Endometrium (tissue), 2 donors: ENCODE results near the gene FBXL4.

ENCODE experiments used
- FAIRE-seq: peaks from 2 replicates; lab custom pipeline; 2012; peaks lifted over from hg19 to GRCh38; lab: Jason Lieb, UNC
- donor health status: control.
- donor health status: control.

The FBXL4 gene

DNA sequence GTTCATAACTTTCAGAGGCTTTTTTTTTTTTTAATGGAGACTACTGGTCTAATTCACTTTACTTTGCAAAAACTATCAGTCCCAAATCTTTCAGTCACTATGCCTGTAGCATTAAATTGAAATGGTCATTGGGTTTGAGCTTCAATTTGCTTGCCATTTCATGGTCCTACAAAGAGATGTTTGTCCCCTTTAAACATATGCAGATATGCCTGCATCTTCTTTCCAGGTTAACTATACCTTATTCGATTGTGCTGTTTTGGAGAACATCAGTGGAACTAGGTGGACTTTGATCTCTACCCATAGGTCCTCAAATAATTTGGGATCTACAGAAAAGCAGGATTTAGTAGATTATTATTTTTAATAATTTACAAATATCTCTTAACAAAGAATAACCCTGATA, 108.8 kb downstream of the FBXL4 start:
- no peak for FAIRE-seq

DNA sequence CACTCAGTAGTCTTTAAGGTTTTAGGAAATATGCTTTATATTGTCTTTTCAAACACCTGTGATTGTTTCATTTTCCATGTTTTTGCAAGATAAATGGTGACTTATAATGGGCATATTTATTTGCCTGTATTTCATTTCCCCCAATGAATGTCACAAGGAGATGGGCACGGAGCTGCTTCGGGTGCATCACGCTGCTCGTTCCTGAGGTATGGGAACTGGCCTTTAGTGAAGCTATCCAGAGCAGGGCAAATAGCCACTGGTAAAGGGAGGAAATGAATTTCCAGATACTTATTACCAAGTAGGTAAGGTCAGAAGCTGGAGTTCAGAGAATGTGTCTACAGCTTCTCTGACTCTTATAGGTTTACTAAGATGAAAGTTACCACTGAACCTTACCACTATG, 109.7 kb downstream of the FBXL4 start:
- FAIRE-seq: no peak

DNA sequence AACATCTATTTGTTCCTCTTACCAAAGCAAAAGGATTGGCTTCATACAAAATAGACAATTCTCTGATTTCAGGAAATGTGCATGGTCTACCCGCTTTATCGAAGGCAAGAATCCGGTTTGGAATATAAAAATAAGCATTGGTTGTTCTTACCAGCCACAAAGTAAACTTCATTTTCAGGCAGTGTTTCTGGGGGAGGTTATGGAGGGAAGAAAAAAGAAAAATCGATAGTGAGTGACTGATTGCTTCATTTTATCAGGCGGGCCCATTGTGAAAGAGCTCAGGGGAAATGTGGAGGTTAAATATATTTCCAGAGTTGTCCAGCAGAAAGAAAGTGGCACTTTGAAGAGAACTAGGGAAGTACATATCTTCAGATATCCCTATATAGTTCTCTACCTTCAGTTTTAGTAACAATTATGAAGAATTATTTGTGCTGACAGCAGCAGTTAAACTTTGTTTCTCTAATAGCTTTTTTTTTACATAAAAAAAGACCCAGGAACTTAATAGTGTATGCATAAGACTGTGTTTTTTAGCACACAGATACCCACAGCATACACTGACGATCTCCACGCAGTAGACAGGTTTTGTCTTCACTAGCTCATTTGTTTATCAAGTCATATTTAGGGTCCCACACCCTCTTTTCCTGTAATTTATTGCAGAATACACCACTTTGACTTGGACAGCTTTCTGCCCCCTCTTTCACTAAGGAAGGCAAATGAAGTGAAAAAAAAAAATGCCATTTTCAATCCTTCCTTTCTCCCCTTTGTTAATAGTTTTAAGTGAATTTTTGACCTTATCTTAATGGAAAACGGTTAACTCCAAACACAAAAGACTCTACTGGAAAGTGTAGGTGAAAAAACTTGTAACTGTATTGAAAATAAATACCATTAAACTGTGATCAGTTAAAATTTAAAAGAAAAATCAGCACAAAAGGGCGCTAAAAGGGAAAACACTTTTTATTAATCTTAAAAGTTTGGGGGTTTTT, 110.5 kb downstream of the FBXL4 start:
- FAIRE-seq: no peak

DNA sequence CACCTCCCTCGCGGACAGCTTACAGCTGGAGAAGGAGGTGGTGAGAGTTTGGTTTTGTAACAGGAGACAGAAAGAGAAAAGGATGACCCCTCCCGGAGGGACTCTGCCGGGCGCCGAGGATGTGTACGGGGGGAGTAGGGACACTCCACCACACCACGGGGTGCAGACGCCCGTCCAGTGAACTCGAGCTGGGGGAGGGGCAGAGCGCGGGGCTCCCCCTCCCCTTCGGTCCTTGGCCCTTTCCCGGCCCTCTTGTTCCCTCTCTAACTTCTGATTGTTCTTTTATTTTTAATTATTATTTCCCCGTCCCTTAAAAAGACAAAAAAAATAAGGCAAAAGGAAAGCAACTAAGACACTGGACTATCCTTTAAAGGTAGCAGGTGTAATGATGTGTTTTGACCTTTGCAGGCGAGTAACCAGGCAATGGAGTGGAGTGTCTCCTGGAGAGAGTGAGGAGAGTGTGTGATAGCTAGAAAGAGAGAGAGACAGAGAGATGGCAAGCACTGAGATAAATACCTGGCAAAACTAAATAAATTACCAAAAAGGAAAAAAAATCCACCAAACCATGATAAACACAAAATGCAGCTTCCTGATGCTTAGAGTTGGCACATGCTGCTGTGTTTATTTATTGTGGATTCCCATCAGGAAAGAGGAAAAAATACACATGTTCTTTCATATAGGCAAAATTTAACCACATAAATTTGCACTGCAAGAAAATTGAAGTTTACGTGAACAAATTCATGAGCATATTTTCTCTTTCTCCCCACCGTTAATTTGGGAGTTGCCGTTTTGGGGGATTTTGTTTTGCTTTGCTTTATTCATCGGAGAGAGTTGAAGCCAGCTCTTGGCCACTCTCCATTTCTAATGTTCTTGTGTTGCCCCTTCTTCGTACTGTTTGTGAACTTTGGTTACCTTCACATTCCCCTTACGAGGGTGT, 111.5 kb downstream of the FBXL4 start:
- FAIRE-seq: no peak

DNA sequence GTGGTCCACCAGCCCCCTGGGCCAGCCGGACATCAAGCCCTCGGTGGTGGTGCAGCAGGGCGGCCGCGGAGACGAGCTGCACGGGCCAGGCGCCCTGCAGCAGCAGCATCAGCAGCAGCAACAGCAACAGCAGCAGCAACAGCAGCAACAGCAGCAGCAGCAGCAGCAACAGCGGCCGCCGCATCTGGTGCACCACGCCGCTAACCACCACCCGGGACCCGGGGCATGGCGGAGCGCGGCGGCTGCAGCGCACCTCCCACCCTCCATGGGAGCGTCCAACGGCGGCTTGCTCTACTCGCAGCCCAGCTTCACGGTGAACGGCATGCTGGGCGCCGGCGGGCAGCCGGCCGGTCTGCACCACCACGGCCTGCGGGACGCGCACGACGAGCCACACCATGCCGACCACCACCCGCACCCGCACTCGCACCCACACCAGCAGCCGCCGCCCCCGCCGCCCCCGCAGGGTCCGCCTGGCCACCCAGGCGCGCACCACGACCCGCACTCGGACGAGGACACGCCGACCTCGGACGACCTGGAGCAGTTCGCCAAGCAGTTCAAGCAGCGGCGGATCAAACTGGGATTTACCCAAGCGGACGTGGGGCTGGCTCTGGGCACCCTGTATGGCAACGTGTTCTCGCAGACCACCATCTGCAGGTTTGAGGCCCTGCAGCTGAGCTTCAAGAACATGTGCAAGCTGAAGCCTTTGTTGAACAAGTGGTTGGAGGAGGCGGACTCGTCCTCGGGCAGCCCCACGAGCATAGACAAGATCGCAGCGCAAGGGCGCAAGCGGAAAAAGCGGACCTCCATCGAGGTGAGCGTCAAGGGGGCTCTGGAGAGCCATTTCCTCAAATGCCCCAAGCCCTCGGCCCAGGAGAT, 112.4 kb downstream of the FBXL4 start:
- no peak for FAIRE-seq

DNA sequence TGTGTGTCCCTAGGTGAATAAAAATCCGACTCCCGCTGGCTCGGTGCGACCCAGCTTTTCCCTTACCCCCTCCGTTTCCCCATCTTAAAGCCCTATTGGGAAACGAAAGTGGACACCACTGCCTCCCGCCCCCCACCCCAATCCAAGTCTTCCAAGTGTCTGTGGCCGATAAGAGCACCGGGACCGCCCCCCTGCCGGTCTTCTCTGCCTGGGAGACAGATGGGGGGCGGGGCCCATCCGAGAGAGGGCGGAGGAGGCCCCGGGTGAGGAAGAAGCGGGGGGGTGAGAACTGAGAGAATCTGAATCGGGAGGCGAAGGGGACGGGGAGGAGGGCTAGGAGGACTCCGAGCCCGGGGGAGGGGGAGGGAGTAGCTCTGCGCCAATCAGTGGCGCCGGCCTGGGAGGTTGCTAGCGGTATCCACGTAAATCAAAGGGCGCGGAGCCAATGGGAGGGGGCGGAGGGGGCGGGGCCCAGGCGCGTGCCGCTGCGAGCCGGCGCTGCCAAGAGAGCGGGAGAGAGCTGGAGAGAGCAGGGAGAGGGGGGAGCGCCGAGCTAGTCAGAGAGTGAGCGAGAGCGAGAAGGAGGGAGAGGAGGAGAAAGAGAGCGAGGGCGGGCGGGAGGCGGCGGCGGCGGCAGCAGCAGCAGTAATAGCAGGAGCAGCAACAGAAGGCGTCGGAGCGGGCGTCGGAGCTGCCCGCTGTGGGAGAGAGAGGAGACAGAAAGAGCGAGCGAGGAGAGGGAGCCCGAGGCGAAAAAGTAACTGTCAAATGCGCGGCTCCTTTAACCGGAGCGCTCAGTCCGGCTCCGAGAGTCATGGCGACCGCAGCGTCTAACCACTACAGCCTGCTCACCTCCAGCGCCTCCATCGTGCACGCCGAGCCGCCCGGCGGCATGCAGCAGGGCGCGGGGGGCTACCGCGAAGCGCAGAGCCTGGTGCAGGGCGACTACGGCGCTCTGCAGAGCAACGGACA, 113.4 kb downstream of the FBXL4 start, which contains the start of gene POU3F2:
POU3F2 (plus strand) TSS at position 515 of the 972 bp plus-strand sequence; CDS start at position 815, 300 bp downstream.
- no peak for FAIRE-seq

DNA sequence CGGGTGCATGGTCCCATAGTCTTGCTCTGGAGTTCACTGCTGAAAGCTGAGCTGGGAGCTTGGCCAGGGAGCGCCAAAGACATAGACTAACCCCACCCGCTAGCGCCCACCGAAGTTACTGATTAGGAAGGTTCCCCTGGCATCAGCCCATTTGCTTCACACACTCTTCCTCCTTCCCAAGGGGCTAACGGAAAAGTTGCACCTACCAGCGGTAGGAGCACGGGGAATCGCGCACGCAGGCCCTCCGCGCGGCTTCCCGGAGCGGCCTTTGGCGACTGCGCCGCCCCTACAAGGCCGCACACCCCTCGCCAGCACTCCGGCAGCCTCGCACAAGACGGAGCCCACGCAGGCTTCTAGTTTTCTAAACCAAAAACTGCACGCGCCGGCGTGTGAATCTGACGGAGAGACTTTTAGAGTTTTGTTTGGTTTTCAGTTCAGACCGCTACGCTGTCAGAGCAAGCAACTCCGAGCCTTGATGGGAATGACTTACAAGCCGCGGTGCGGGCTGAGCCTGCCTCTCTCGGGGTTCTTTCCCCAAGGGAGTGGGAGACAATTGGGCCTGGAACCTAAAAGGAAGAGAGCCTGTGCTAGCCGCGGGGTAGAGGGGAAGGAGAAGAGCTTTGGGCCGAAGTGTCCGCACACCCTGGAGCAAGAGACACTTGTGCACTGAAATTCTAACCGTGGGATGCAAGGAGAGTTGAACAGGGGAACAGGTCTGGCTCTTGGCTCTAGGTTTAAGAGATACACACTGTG, 114.3 kb downstream of the FBXL4 start:
- FAIRE-seq: no peak

DNA sequence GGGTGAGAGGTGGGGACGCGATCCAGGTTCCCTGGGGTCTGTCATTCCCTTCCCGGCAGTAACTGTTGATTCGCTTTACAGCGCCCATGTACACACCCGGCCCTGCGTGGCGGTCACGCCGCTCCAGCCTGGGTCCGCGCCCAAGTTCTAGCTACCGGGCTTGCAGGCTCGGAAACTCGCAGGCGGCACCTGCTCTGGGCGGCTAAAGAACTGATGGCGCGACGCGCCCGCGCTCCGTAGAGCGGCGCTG, 114.8 kb downstream of the FBXL4 start:
- FAIRE-seq: no peak

DNA sequence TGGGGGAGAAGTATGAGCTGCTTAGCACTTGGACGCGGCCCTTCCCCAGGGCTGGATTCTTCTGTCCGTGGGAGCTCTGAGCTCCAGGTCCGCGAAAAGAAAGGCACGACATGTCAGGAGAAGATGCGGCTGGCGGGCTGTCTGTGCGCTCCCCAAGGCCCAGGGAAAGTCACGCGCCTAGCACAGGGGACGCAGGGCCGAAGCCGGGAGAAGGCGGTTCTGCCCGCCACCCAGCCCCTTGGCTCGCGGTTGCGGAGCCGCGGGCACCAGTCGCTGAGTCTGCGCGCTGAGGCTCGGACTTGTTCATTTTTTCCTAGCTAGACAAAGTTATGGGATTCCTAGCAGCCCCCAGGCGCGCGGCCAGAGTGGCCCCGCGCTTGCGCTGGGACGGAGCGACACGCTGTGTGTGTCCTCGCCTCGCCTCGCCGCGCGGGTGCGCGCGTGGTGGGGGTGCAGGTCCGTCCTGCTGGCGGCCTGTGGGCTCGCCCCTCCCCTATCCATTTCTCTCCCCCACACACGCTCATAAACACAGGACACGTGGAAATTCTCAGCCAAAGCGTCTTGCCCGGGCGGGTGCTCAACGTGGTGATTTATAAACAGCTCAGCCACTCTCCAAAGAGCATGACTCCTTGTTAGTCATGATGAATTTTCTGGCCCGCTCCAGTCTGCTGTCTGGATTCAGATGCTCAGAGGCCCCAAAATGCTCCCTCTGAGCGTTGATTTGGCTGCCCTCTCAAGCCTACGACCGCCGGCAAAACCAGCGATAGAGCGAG, 115.3 kb downstream of the FBXL4 start:
- FAIRE-seq: no peak

DNA sequence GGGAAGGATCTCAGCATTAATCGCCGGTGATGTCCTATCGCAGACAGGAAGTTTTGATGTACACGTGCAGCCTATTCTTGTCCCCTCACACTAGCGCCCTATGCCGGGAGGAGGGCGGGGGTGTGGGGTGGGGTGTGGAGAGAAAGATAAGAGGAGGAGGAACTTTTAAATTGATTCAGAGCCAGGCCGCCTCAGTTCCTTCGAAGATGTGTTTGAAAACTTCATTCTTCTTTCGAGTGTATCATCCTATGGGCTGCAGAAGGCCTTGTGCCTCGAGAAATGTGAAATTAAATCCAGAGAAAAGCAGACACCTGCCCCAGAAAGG, 115.8 kb downstream of the FBXL4 start:
- no peak for FAIRE-seq

DNA sequence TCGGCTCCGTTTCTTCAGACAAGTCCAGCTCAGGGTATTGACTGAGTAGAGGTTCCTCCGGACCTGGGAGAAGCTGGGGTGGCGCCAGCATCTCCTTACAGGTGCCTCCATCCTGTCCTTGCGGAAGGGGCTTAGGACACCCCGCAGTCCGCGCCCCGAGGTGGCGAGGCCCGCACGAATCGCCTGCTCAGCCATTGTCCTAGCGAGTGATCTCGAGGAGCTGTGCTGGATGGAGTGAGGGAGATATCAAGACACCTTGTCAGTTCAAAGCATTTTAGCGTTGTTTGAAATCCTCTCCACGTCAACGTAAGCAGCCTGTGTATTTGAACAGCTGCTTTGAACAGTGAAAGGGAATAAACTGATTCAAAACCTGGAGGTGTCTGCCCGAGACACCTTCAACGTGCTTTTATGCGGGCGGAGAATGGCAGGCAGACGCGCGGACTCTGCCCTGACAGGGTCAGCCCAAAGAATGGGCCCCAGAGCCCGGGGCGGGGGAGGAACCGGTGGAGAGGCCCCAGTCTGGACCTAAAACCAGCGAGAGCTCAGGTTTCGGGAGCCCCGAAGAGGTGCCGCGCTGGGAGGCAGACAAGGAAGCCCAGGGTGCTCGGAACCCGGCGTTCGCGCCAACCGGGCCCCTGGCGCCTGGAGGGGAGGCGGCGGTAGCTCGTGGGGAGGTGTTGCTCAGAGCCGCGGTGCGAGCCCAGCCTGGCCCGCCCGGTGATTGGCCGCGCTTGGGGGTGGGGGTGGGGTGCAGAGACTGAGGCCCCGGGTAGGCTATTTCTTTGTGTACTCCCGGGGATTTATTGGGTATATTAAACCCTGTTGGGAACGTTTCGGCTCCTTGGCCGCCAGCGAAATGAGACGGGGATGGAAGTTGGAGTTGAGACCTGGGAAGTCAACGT, 116.4 kb downstream of the FBXL4 start:
- no peak for FAIRE-seq

DNA sequence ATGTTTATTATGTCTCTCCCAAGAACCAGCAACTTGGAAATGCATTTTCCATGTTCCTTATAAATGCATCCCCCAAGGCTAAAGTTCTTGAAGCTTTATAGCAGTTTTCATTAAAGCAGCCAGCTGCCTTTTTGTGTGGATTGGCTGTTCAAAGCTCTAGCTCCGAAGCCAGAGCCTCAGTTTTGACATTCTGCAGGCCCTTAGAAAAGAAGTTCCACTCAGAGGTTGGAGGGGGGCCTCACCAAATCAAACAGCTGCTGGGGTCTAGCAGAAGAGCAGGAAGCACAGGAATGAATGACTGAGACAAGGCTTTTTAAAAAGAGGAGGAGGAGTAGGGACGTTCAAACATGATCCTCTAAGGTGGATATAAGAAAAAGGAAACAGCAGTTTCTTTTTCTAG, 117.6 kb downstream of the FBXL4 start:
- no peak for FAIRE-seq

DNA sequence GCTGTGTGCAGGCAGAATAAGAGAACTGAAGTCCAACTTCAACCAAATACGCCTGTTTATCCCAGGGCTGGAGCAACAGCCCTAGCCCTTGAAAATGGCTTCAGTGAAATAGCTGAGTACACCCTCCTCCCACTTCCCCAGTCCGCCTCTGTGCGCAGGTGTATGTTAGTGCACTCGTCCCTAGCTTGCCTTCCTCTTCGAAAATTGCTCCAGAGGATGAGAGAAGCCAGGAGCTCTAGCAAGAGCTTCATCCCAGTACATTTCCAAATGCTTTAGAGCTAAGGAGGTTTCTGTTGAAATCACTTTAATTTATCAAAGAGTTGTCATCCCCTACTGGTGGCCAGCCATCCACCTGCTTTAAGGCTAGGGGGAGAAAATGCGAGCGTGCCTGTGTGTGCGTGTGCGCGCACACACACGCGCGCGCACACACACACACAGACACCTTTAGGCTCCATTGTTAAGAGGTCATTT, 118.8 kb downstream of the FBXL4 start:
- FAIRE-seq: no peak

DNA sequence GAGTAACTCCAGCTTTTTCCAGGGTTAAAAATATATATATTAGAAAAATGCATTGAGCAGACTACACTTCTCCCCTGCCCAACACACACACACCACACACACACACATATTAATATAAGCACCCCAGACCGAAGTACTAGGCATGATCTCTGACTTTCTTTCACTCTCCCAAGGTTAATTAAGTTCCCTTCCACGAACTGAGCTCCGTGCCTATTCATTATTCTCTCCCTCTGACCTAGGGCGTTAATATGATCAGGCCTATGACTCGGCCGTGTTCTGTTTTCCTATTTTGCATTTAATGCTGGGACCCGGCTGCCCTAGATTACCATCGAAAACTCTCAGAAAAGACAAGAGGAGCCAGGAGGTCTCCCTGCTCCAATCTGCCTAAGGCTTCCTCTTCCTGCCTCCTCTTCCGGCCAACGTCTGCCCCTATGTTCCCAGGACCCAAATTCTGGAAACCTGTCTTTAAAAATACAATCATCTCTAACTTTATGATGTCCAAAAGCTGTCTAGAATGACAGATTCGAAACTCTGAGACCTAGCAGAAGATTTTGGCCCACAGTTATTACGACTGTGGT, 119.4 kb downstream of the FBXL4 start:
- FAIRE-seq: no peak

DNA sequence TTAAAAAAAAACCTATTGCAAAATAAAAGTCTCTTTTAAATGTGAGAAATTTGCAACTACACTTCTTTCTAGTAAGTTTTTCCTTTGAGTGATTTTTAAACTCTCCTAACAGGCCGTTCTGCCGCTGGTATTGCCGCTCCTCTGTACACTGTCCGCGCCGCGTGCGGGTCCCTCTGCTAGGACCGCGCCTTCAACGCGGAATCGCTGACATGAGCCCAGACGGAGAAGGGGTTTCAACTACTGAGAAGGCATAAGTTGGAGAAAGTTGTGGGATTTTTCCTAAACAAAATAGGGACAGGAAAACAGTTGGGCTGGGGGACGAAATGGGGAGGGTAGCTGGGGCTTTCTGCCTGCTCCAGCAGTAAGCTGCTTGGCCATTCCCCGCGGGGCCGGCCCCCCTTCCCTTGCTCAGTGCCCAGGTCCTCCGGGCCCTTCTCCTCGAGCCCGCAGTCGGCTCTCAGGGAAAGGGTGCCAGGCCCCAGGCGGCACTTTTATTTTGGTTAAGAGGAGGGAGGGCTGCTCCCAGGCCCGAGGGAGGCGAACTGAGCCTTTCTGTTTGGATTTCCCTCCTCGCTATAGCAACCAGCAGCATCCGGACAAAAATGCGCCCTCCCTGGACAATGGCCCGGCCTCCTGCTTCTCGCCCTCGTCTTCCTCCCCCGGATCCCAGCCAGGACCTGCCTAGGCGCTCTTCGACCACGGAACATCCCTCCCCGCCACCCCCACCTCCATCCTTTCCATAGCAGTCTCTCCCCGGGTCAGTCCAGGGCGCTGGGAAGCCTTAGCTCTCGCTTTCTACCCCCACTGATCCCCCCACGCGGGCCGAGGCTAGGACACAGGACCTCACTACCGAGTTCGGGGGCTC, 120.2 kb downstream of the FBXL4 start:
- FAIRE-seq: no peak

DNA sequence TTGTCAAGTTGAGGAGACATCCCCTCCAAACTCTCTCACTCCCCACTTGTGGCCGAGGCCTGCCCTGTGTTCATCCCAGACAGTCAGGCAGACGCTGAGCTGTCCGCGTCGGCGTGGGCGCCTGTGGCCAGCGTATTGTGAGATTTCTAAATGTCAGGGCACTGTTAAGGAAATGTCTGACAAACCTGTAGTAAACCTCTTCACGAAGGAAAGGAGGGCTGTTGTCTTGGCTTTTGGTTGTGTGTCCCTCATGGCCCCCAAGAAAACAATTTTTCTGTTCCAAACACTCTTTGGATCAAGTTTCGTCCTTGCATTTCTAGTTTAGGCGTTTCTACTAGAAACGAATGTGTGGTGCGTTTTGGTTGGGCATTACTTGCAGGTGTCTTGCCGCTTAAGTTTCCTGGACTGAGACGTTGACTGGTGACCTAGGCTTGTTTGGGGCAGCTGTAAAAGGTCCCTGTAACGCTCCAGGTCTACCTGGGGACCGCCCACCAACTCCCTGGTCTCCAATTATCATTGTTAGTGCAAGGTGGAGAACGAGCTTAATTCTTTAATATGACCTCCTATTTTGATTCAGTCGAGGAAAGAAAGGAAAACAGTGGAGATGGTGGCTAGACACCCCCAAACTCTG, 122.0 kb downstream of the FBXL4 start:
- FAIRE-seq: no peak
